ENCODE measurements around the gene CCR6. TPM values are rescaled to one million over a fixed set of nuclear protein-coding genes. Genes with fewer than 3 reads are reported as not detected.
A peak's percentile ranks its signal among the peaks of the same experiment; 100 is the strongest.

The CCR6 gene
- total RNA-seq, 4 donors from 2014 or later: not detected

DNA sequence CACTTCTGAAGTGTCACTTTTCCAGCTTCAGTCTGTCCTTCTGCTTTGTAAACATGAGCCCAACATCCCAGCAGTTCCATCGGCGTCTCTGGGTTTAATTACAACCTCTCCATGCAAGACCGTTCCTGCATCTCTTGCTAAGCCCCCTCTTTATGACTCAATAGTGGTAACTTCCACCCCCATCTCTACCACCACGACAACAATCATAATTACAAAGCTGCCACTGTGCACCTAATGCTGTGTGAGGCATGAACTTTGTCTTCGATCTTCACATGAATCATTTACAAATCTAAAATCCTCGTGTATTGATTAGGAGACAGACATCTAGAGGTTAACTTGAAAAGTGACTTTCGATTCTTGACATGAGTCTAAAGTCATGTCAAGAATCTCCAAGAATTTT lies 4.9 kb upstream of the CCR6 start:
- peaks cover 0 to 40% (median 0%) of the 10 kb centered on the region in 3 donors for H3K4me1 ChIP-seq
- H3K9me3 ChIP-seq: no peaks in the 10 kb centered on the region
- ATAC-seq: no peak
- no peak overlapping the region for H3K4me3 ChIP-seq
- H3K27ac ChIP-seq: no peak overlapping the region
- TF ChIP-seq EP300 (IDR thresholded peaks at IDR 0.05) (no peak), POLR2AphosphoS5 (IDR thresholded peaks at IDR 0.05) (no peak), POLR2A (IDR thresholded peaks at IDR 0.05) (no peak)
- TF ChIP-seq, protein P1, sequence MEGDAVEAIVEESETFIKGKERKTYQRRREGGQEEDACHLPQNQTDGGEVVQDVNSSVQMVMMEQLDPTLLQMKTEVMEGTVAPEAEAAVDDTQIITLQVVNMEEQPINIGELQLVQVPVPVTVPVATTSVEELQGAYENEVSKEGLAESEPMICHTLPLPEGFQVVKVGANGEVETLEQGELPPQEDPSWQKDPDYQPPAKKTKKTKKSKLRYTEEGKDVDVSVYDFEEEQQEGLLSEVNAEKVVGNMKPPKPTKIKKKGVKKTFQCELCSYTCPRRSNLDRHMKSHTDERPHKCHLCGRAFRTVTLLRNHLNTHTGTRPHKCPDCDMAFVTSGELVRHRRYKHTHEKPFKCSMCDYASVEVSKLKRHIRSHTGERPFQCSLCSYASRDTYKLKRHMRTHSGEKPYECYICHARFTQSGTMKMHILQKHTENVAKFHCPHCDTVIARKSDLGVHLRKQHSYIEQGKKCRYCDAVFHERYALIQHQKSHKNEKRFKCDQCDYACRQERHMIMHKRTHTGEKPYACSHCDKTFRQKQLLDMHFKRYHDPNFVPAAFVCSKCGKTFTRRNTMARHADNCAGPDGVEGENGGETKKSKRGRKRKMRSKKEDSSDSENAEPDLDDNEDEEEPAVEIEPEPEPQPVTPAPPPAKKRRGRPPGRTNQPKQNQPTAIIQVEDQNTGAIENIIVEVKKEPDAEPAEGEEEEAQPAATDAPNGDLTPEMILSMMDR (IDR thresholded peaks at IDR 0.05): no peak
- H3K27me3 ChIP-seq: no peaks in the 10 kb centered on the region
- no peaks in the 10 kb centered on the region for H3K36me3 ChIP-seq
- 87 to 90% methylated on average over 7 of the region's 7 CpGs for WGBS, 2 donors (ENCODE audit: low coverage in 1 of 2)

DNA sequence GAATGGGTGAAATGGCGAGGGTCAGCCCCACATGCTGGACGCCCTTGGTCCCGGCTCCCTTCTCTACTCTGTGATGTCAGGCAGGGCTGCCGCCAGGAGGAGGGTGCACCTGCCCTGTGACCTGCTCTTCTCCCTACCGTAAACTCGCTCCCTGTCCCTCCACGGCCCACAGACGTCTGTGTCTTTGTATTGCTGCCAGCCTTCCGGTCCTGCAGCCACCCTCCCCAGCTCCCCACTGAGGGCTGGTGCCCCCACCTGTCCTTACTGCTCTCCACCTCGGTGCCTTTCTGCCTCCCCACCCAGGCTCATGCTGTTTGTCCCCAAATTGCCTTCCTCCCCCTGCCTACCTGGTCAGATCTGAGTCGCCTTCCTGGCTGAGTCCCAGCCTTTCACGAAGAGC lies 4.1 kb upstream of the CCR6 start:
- WGBS, 2 donors (ENCODE audit: low coverage in 1 of 2): 70 to 74% methylated on average over 10 to 11 of the region's 12 CpGs

DNA sequence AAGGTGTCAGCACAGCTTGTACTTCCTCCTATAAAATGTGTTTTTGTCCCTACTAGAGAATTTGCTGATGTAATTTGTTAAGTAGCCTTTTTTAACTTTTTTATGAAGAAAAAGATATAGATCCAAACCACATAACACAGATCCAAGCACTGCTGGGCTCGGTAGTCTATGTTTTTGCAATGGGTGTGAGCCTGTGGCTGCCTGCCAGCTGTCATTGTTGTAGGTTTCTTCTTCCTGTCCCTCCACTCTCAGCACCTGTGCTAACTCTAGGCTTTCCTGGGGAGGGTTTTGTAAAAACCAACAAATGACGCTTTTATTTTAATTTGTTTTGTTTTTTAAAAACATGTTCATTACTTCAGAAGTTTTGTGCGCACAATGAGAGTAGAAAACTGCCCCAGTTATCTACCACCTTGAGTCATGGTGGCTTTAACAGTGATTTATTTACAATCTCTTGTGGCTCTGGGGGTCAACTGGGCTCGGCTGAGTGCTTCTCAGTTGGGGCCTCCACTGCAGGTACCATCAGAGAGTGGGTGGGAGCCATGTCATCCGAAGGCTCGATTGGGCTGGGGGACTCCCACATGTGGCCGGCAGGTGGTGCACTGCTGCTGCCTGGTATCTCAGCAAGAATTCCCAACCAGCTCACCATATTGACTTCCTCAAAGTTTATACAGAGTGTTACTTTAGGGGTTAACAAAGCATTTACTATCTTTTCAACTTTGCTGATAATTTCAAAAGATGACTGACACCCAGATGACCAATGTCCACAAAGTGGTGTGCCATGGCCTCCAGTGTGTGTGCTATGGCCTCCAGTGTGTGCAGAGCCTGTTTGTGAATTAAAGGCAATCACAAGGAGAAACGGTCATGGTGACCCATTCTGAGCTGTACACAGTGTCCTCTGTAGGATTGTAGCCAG lies 3.0 kb upstream of the CCR6 start:
- WGBS, 2 donors (ENCODE audit: low coverage in 1 of 2): 50 to 66% methylated on average over 3 to 4 of the region's 8 CpGs
- Histone ChIP-seq H3K4me1 (peaks cover 0 to 32% (median 0%) of the 10 kb centered on the region in 3 donors), H3K9me3 (no peaks in the 10 kb centered on the region), H3K27me3 (no peaks in the 10 kb centered on the region), H3K4me3 (no peak overlapping the region), H3K27ac (peak overlapping the region in 3 of 4 donors; percentile 55 to 63 (median 63)), H3K36me3 (no peaks in the 10 kb centered on the region)
- TF ChIP-seq, protein P1 (IDR thresholded peaks at IDR 0.05): no peak
- TF ChIP-seq POLR2AphosphoS5 (IDR thresholded peaks at IDR 0.05) (no peak), POLR2A (IDR thresholded peaks at IDR 0.05) (no peak), EP300 (IDR thresholded peaks at IDR 0.05) (no peak)
- ATAC-seq: no peak

More for the DNA sequence above, 4.1 kb upstream of the CCR6 start:
- Histone ChIP-seq H3K4me1 (peaks cover 0 to 40% (median 0%) of the 10 kb centered on the region in 3 donors), H3K9me3 (no peaks in the 10 kb centered on the region), H3K27ac (peak overlapping the region in 1 of 4 donors; percentile 34), H3K36me3 (no peaks in the 10 kb centered on the region), H3K4me3 (no peak overlapping the region), H3K27me3 (no peaks in the 10 kb centered on the region)
- TF ChIP-seq POLR2AphosphoS5 (IDR thresholded peaks at IDR 0.05): no peak
- TF ChIP-seq POLR2A (IDR thresholded peaks at IDR 0.05): no peak
- TF ChIP-seq, protein P1 (IDR thresholded peaks at IDR 0.05): no peak
- no peak for ATAC-seq

DNA sequence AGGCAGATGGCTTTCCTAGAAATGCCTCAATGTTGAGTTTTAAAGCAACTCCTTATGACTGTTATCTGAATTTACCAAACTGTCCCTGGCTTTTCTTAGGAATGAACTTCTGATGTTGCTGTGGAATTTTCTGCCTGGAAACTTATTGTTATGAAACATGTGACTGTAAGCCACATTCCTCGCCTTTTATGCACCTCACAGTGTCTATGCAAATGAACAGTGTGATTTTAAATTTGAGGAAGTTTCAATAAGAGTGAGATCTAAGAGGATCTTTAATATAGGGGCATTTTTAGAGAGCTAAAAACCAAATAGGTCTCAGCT lies 2.4 kb upstream of the CCR6 start:
- WGBS, 2 donors (ENCODE audit: low coverage in 1 of 2): 57 to 63% methylated on average over 1 of the region's 1 CpG
- Histone ChIP-seq H3K4me1 (peaks cover 0 to 26% (median 0%) of the 10 kb centered on the region in 3 donors), H3K27ac (peak overlapping the region in 3 of 4 donors; percentile 55 to 63 (median 63)), H3K4me3 (no peak overlapping the region), H3K36me3 (no peaks in the 10 kb centered on the region), H3K9me3 (no peaks in the 10 kb centered on the region), H3K27me3 (no peaks in the 10 kb centered on the region)
- TF ChIP-seq, protein P1 (IDR thresholded peaks at IDR 0.05): no peak
- TF ChIP-seq POLR2AphosphoS5 (IDR thresholded peaks at IDR 0.05) (no peak), EP300 (IDR thresholded peaks at IDR 0.05) (no peak), POLR2A (IDR thresholded peaks at IDR 0.05) (no peak)
- no peak for ATAC-seq
